ENCODE results near the gene LPP.

Gene LPP

GRCh38 chr3:188659449-188660090 lies 505.6 kb downstream of the LPP start:
- DNase-seq = no peak

DNA sequence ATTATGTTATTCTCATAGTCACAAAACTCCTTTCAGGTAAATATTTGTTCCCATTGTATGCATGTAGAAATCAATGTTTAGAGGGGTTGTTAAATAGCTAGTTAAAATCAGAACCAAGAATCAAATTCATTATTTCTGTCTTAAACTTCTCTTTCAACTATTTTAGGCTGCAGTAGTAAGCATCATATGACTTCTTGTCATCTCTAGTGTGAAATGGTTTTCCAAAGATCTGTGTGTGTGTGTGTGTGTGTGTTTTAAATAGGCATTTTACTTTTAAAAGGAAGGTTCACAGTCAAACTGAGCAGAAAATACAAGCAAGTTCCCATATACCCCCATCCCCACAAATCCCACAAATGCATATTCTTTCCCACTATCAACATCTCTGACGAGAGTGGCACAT lies 506.5 kb downstream of the LPP start:
- DNase-seq = no peak

DNA sequence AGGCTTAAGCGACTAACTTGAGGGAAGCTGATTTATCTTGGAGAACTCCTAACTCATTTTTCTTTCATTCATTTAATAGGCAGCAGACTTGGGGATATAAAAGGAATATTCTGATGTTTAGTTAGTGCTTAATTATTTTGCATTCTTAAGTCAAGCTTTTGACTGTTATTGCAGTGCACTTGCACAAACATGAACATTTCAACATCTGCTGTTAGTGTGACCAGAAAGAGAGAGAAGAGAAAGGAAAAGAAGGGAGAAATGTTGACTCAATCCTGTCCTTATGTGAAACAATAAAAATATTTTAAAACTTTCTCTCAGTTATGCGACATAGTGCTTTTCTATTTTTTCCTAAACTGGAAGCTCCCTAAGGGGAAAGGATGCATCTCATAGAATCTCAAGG lies 507.8 kb downstream of the LPP start:
- no peak for DNase-seq

- DNase-seq = no peak
Observed at GRCh38 chr3:188662214-188662613, 508.3 kb downstream of the LPP start.

- DNase-seq = no peak
Observed at GRCh38 chr3:188662795-188663194, 508.8 kb downstream of the LPP start.

- no peak for DNase-seq
Observed at GRCh38 chr3:188663839-188664238, 509.9 kb downstream of the LPP start.

DNA sequence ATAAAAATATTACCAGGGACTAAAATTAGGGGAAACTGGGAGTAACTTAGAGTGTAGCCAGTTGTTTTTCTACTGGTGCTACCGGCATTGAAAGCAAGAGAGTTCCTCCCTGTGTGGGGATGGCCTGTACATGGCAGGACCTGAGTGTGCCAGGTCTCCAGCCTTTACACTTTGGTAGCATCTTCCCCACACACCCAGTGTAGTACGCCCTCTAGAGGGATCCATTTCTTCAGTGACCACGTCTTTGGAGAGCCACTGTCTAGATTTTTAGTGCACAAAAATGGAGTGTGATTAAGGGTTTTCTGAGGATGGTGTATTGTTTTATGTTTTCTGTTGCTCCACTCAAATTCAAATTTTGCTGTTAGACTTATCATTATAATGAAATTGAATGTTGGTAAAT lies 510.8 kb downstream of the LPP start:
- no peak for DNase-seq

- no peak for DNase-seq
Observed at GRCh38 chr3:188667926-188668325, 514.0 kb downstream of the LPP start.

DNA sequence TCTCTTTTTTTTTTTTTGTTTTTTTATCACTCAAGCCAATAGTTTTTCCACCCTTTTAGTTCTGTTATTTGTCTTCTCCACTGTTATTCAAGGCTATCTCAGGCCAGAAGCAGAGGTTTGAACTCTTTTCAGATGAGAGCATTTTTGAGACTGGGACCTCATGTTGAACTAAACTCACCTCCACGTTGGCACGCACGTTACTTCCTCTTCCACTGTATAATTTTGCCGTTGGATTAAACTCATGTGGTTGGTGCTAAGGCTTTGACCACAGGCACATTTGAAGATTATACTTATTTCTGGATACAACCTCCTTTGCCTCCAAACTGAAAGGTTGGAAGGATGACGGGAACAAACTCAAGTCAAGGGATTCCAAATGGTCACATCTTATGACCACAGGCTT lies 516.5 kb downstream of the LPP start:
- DNase-seq = no peak

GRCh38 chr3:188671971-188672370 lies 518.0 kb downstream of the LPP start:
- no peak for DNase-seq

- DNase-seq = no peak
Observed at GRCh38 chr3:188672840-188673239, 518.9 kb downstream of the LPP start.

DNA sequence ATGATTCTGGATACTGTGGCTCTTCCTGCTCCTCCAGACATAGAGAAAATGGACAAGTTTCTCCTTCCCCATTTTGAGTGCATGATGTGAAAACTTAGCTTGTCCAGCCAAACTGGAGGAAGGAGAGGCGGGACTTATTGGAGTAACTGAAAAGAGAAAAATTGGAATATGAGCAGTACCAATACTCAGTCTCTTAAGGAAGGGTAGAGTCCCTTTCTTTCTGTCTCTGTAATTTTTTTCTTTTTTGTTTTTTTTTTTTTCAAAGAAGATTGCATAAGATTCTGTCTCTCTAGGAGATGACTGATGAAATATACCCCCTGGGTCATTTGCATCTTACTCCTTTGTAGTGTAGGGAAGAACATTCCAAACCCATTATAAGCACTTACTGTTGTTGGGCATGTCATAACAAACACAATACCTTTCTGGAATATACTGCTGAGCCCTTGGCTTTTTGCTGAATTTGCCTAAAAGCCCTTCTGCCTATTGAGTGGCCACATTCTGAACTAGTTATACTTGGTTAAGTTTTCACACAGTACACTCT lies 519.8 kb downstream of the LPP start:
- peak; percentile 90 for DNase-seq

DNA sequence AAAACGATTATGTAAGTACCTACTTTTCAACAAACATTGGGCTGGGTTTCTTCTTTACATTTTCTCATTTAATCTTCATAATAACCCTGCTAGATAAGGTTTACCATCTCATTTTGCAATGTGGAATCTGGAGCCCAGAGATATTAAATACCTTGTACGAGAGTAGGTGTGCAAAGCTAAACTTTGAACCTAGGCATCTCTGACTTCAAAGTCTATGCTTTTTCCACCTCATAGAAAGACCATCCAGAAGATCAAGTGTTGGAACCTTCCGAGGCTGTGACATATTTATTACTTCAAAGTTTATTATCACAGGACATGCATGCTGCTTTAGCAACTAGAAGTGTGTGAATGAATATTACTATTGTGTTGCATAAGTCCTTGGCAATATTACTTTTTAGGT lies 520.6 kb downstream of the LPP start:
- DNase-seq = no peak

DNA sequence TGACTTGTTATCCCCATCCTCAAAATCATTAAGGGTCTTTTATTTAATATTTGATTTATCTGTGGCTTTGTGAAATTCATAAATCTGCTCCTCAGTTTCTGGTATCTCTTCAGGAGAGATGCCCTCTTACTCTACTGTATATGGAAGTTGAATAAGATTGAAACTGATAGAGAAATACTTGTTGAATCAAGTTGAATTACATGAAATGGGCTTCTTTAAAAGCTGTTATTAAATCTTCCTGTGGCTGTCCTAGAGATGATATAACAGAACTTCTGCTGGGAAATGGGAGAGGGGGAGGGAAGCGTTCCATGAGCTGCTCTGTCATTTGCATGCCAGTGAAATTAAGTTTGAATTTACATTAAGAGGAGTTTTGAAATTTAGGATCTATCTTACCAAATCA lies 523.4 kb downstream of the LPP start:
- no peak for DNase-seq

DNA sequence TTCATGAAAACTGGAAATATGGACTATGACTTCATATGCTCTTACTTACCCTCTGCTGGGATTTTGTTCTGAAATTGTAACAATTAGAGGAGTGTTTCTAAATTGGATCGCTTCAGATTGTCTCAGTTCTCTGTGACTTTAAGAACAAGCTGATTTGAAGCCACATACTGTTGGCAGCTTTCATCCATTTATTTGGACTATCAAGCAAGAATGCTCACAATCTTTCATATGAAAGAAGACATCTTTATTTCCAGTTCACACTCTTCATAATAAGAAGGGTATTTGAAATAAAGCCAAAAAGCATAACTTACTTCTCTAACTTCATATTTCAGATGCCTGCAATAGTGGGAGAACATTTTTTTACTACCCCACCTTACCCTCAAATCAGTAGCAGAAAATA lies 526.2 kb downstream of the LPP start:
- peak; percentile 82 for DNase-seq

DNA sequence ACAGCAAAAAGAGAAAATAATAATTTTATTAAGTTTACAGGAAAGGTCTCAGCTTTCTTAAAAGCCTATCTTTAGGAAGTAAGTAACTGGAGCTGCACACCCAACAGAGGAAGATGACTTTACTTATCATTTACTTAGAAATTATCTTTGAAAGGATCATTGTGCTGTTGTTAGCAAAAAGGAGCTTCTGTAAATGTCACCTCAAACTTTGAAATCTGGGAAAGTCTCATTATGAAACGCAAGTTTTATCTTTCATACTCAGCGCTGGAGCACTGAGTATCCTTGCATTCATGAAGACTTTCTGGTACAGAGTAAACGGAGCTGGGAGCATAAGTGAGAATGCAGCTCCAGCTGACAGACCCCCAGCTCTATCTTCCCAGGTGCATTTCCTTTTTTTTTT lies 526.6 kb downstream of the LPP start:
- DNase-seq = no peak

DNA sequence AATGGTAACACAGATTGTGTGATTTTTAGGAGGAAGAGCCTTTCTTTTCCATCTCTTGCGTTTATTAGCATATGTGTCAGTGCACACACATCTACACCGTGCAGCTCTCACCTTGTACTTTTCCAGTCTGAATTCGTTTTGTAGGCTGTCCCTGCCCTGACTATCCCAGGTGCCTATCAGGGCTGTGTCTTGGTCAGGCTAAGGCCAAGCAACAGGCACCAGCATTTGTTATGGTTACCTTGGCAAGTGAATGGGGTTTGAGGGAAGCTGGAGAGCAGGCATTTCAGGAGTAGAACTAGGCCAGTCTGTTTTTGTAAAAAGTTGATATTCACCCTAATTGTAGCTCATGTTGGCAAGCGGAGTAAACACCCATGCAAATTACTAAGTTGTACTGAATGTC lies 528.4 kb downstream of the LPP start:
- no peak for DNase-seq

- peak; percentile 85 for DNase-seq
Observed at GRCh38 chr3:188683032-188683521, 529.1 kb downstream of the LPP start.

- no peak for DNase-seq
Observed at GRCh38 chr3:188684276-188684675, 530.3 kb downstream of the LPP start.

- DNase-seq = no peak
Observed at GRCh38 chr3:188685789-188686188, 531.8 kb downstream of the LPP start.

GRCh38 chr3:188686324-188686723 lies 532.4 kb downstream of the LPP start:
- DNase-seq = no peak

- DNase-seq = peak; percentile 66
Observed at GRCh38 chr3:188687389-188687788, 533.4 kb downstream of the LPP start.

DNA sequence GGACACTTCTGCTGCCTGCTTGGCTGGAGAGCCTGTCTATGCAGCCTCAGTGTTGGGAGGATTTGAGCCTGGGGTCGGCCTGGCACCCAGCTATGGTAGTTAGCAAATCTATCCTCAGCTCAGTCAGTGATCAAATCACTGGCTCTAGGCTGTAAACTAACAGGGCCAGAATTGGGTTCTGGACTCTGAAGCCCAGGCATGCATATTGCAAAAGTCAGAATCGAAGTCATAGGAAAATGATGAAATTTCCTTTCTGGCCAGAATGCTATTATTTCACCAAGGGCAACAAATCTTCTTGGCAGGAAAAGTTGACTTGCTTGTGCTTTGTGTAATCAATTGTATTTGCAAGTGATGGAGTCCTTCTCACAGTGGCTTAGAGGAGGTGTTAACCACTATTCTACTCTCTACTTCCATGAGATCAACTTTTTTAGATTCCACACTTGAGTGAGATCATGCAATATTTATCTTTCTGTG lies 535.2 kb downstream of the LPP start:
- DNase-seq = peak; percentile 86

GRCh38 chr3:188690064-188690463 lies 536.1 kb downstream of the LPP start:
- DNase-seq = no peak

DNA sequence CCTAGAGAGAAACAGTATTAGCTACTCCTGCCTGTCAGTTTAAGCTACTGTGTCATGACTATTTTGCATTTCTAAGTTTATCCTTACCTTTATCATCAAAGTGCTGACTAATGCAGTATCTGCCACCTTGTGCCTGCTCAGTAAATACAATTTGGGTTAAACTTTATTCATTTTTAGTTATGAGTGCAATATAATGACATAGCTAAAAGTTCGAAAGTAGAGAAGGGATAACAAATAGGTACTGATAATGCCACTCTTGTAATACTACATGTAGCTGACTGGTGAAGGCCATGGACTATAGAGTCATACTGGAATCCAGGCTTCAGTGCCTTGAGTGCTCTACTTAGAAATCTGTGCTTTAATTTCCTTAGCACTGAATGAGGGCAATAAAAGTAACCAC lies 537.0 kb downstream of the LPP start:
- DNase-seq = no peak

Data from fibroblast of upper back skin (primary cell).